ENCODE results near the gene FNDC7. TPM values are rescaled to one million over a fixed set of nuclear protein-coding genes. Genes with fewer than 3 reads are reported as not detected.

The FNDC7 gene, protein sequence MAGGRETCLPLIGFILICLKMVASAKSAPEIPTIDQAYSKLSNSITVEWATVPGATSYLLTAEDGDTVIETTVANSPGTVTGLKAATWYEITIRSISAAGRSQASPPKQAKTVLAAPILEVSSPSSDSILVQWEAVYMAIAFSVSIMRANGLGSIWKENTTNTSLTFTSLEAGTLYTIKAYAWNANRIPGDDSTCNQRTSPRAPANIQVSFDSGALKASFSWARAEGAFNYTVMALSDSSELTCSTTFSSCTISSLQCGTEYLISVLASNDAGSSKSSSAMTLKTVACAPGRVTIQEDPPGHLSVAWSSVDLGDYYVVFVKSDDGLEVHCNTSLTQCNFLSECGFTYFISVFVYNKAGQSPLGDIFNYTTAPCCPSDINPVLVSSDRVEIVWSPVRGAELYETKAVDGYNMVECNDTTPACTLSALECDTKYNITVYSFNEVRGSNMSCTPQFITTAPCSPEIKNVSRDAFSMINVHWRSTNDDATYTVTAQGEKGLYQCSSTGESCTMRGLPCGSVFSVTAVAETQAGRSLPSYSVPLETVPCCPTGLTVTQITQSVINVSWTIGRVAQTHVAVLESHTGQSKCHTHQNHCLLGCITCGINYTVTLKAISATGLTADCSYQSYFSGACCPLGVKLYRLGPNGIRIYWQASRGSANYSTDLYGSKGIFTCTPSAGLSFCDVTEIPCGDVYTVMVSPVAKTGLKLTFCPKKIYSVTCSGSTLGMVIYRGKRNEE
- not detected for polyA plus RNA-seq (2012; ENCODE audit: insufficient read length, low read depth)

DNA sequence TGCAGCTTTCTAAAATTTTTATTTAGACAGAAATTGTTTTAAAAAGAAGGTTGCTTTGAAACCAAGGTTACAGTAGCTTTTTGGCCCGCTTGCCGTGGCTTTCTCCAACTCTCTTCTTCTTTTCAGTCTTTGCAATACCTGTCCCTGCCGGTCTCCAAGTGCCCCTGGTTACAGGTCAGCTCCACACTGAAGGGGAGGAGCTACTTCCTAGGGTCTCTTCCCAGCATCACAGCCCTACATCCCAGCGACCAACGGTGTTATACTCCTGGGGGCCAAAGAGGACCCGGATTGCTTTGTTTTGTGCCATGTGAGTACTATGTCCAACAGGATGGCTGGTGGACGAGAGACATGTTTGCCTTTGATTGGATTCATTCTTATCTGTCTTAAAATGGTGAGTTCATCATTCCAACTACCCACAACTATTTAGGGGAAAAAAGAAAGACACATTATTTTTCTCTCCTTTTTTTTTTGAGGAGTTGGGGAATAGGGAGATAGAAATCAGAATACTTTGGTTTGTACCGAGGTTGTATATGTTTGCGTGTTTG lies at the start of gene FNDC7:
FNDC7 (plus strand) TSS at position 303 of the 545 bp plus-strand sequence; CDS start at position 329, 26 bp downstream.
- TF ChIP-seq TAF1 (IDR thresholded peaks at IDR 0.05; ENCODE audit: borderline replicate concordance, insufficient read depth, low read length) (no peak), FOXP2 (optimal IDR thresholded peaks at IDR 0.05; ENCODE audit: borderline replicate concordance, extremely low read depth, extremely low read length, insufficient read depth) (no peak), SIN3A (IDR thresholded peaks at IDR 0.05; ENCODE audit: borderline replicate concordance, insufficient read depth, low read length) (no peak), POLR2AphosphoS5 (IDR thresholded peaks at IDR 0.05; ENCODE audit: low read depth, low read length) (no peak)
- TF ChIP-seq, protein P1, sequence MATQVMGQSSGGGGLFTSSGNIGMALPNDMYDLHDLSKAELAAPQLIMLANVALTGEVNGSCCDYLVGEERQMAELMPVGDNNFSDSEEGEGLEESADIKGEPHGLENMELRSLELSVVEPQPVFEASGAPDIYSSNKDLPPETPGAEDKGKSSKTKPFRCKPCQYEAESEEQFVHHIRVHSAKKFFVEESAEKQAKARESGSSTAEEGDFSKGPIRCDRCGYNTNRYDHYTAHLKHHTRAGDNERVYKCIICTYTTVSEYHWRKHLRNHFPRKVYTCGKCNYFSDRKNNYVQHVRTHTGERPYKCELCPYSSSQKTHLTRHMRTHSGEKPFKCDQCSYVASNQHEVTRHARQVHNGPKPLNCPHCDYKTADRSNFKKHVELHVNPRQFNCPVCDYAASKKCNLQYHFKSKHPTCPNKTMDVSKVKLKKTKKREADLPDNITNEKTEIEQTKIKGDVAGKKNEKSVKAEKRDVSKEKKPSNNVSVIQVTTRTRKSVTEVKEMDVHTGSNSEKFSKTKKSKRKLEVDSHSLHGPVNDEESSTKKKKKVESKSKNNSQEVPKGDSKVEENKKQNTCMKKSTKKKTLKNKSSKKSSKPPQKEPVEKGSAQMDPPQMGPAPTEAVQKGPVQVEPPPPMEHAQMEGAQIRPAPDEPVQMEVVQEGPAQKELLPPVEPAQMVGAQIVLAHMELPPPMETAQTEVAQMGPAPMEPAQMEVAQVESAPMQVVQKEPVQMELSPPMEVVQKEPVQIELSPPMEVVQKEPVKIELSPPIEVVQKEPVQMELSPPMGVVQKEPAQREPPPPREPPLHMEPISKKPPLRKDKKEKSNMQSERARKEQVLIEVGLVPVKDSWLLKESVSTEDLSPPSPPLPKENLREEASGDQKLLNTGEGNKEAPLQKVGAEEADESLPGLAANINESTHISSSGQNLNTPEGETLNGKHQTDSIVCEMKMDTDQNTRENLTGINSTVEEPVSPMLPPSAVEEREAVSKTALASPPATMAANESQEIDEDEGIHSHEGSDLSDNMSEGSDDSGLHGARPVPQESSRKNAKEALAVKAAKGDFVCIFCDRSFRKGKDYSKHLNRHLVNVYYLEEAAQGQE (IDR thresholded peaks at IDR 0.05; ENCODE audit: insufficient read depth in 1 of 2, low read depth in 2 of 2, low read length in 2 of 2) = no peak

DNA sequence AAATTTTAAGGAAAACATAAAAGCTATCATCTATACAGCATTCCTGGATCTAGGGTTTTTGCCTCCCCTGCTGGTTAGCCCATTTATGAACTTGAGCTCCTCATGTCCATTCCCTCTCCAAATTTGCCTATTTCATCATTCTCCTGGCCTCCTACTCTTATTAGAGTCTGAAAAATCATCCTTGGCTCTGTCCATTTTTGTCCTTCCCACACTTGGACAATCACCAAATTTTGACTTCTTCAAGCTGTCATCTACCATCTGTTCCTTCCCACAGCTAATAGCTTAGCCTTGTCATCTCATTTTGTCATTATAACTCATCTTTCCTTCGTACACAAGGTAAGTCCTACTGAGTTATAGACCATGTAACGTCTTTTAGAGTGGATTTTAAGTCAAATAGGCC lies 49.6 kb upstream of the FNDC7 start:
- TF ChIP-seq TAF1 (IDR thresholded peaks at IDR 0.05; ENCODE audit: borderline replicate concordance, insufficient read depth, low read length) (no peak), POLR2AphosphoS5 (IDR thresholded peaks at IDR 0.05; ENCODE audit: low read depth, low read length) (no peak), FOXP2 (optimal IDR thresholded peaks at IDR 0.05; ENCODE audit: borderline replicate concordance, extremely low read depth, extremely low read length, insufficient read depth) (no peak), SIN3A (IDR thresholded peaks at IDR 0.05; ENCODE audit: borderline replicate concordance, insufficient read depth, low read length) (no peak)
- TF ChIP-seq, protein P1 (IDR thresholded peaks at IDR 0.05; ENCODE audit: insufficient read depth in 1 of 2, low read depth in 2 of 2, low read length in 2 of 2) = no peak

DNA sequence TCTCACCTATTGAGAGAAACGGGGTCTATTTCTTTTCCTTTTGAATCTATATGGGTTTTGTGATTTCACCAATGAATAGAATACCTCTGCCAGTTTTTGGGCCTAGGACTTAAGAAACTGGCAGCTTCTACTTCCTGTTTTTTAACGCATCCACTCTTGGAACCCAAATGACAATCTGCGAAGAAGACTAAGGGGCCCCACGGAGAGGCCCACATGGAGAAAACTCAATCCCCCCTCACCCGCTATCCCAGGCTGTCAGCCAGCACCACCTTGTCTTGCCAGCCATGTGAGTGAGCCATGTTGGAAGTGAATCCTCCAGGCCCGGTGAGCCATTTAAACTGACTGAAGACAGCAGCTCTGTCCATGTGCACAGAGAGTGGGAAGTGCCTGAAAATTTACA lies 48.2 kb upstream of the FNDC7 start:
- TF ChIP-seq POLR2AphosphoS5 (IDR thresholded peaks at IDR 0.05; ENCODE audit: low read depth, low read length) (no peak), TAF1 (IDR thresholded peaks at IDR 0.05; ENCODE audit: borderline replicate concordance, insufficient read depth, low read length) (no peak), SIN3A (IDR thresholded peaks at IDR 0.05; ENCODE audit: borderline replicate concordance, insufficient read depth, low read length) (no peak), FOXP2 (optimal IDR thresholded peaks at IDR 0.05; ENCODE audit: borderline replicate concordance, extremely low read depth, extremely low read length, insufficient read depth) (no peak)
- TF ChIP-seq, protein P1 (IDR thresholded peaks at IDR 0.05; ENCODE audit: insufficient read depth in 1 of 2, low read depth in 2 of 2, low read length in 2 of 2) = no peak

DNA sequence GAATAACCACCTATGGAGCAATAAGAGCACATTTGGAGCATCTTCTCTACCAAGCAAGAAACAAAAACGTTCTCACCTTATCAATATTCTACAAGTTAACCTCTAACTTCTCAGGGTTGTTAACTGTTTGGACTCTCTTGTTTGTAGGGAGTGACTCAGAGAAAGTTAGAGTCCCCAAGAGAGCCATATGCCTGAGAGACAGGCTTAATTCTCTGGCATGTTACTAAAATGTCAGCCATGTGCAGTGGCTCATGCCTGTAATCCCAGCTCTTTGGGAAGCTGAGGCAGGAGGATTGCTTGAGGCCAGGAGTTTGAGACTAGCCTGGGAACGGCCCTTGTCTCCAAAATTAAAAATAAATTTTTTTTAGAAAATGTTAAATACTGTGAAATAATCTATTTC lies 47.6 kb upstream of the FNDC7 start:
- TF ChIP-seq TAF1 (IDR thresholded peaks at IDR 0.05; ENCODE audit: borderline replicate concordance, insufficient read depth, low read length) (no peak), POLR2AphosphoS5 (IDR thresholded peaks at IDR 0.05; ENCODE audit: low read depth, low read length) (no peak)
- TF ChIP-seq, protein P1 (IDR thresholded peaks at IDR 0.05; ENCODE audit: insufficient read depth in 1 of 2, low read depth in 2 of 2, low read length in 2 of 2) = no peak

All from PFSK-1 (cell line).